Glutamatergic neuron (in vitro differentiated cells): ENCODE measurements around the gene C1orf159. TPM values are rescaled to one million over a fixed set of nuclear protein-coding genes. Genes with fewer than 3 reads are reported as not detected.

Experiments
- DNase-seq: peaks from one replicate; pipeline ENCODE4 v3.0.0; 2022
- H3K27ac Mint-ChIP-seq: one replicate; pipeline ENCODE4 v1.8.0; 2020; ENCODE audit warnings: mild to moderate bottlenecking, mixed read lengths, inconsistent platforms; ENCODE audit not compliant: unreplicated experiment
- H3K27me3 Mint-ChIP-seq: one replicate; pipeline ENCODE4 v1.8.0; 2020; ENCODE audit warnings: mild to moderate bottlenecking, moderate library complexity, mixed read lengths, inconsistent platforms; ENCODE audit not compliant: unreplicated experiment
- H3K36me3 Mint-ChIP-seq: one replicate; pipeline ENCODE4 v1.8.0; 2020; ENCODE audit warnings: mild to moderate bottlenecking, mixed read lengths, inconsistent platforms; ENCODE audit not compliant: unreplicated experiment
- H3K4me1 Mint-ChIP-seq: one replicate; pipeline ENCODE4 v1.8.0; 2020; ENCODE audit warnings: mild to moderate bottlenecking, low read depth, mixed read lengths, inconsistent platforms; ENCODE audit not compliant: unreplicated experiment
- H3K4me3 Mint-ChIP-seq: one replicate; pipeline ENCODE4 v1.8.0; 2020; ENCODE audit warnings: mild to moderate bottlenecking, mixed read lengths, inconsistent platforms; ENCODE audit not compliant: unreplicated experiment
- H3K9me3 Mint-ChIP-seq: one replicate; pipeline ENCODE4 v1.8.0; 2020; ENCODE audit warnings: mild to moderate bottlenecking, moderate library complexity, mixed read lengths, inconsistent platforms; ENCODE audit not compliant: unreplicated experiment
- long read RNA-seq: library from polyadenylated mRNA; unstranded; transcript quantifications from one replicate; pipeline ENCODE4 v2.0.0, GENCODE V29; 2020; ENCODE audit not compliant: unreplicated experiment
- total RNA-seq: library from RNA; stranded (reverse); fragmentation: NEBNext Ultra II Directional; extraction: Animal tissue kit (Norgen Biotek cat#: 25700); gene quantifications from one replicate; pipeline ENCODE4 v1.2.1, GENCODE V29; 2021; ENCODE audit not compliant: unreplicated experiment
- TF ChIP-seq, protein P1 (sequence below): fragments of 200-600 bp; sonication (generic); IDR thresholded peaks from one replicate; pipeline ENCODE4 v1.5.0; 2021; ENCODE audit not compliant: partially characterized antibody, unreplicated experiment

The C1orf159 gene
- 24.5 TPM for total RNA-seq
- long read RNA-seq, partial matches to known transcripts = 1 of 6 reads
- long read RNA-seq, other reads (novel, unspliced or antisense) = 3 of 6 reads

DNA sequence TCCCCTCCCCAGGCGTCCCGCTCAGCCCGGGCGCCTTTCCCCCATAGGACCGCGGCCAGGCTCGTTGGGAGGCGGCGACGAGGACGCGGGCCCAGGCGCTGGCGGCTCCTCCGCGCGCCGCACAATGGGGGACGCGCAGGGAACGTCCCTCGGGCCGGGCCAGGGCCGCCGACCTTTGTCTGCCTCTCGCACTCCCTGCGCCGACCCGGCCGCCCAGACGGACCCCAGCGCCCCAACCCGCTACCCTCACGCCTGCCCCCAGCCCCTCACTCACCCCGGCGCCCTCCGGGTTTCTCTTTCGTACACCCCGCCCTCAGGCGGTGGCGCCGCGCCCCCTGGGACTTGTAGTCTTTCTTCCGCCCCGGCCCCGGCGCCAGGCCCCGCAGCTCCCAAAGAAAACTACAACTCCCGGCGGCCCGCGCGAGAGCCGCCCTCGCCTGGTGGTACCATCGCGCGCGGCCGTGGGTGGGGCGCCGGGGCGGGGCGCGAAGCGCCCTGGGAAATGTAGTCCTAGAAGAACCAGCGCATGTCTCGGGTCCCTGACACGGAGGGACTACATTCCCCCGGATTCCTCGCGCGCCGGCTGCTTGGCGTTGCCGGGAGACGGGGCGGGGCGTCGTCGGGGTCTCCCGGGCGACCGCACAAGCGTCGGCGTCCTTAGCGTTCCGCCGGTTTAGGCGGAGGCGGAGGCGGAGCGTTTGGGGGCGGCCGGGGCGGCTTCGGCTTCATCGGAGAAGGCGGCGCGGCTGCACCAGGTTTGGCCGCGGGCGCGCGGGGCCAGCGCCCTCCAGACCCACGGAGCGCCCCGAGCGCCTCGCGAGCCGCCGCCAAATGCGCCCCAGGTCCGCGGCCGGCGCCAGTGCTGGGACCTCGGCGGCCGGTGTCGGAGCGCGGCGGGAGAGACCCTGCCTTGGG lies at the start of gene C1orf159:
TSS of gene C1orf159 (minus strand) at position 304 of the 915 bp plus-strand sequence. CDS start 24,546 bp downstream, outside the sequence.
- Mint-ChIP-seq H3K4me1 (peaks cover 12% of the 10 kb centered on the region), H3K27me3 (peaks cover 23% of the 10 kb centered on the region), H3K4me3 (peak within 1 kb of the TSS; percentile 83), H3K36me3 (peaks cover 6% of the 10 kb centered on the region), H3K27ac (peak within 1 kb of the TSS; percentile 33), H3K9me3 (peaks cover 16% of the 10 kb centered on the region)
- peak; percentile 99 for DNase-seq
- TF ChIP-seq, protein P1, sequence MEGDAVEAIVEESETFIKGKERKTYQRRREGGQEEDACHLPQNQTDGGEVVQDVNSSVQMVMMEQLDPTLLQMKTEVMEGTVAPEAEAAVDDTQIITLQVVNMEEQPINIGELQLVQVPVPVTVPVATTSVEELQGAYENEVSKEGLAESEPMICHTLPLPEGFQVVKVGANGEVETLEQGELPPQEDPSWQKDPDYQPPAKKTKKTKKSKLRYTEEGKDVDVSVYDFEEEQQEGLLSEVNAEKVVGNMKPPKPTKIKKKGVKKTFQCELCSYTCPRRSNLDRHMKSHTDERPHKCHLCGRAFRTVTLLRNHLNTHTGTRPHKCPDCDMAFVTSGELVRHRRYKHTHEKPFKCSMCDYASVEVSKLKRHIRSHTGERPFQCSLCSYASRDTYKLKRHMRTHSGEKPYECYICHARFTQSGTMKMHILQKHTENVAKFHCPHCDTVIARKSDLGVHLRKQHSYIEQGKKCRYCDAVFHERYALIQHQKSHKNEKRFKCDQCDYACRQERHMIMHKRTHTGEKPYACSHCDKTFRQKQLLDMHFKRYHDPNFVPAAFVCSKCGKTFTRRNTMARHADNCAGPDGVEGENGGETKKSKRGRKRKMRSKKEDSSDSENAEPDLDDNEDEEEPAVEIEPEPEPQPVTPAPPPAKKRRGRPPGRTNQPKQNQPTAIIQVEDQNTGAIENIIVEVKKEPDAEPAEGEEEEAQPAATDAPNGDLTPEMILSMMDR = no peak

DNA sequence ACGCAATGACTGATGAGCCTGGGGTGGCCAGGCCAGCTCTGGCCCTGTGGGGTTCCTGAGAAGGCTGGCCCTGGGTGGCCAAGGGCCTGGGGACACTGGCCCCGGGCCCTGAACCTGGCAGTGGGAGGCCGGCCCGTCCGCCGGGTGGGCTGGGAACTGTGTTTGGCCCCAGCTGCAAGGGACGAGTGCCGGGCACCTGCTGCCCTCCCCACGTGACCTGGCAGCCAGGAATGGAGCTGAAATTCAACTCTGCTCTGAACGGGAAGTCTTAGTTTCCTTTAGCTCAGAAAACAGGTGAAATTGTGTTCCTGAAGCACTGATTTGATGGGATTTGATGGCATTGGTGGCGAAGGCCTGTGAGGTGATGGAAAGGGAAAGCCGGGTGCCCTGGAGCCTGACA lies 49.6 kb upstream of the C1orf159 start:
- Mint-ChIP-seq H3K4me3 (no peak overlapping the region), H3K27me3 (peaks cover 38% of the 10 kb centered on the region), H3K27ac (peak overlapping the region; percentile 82), H3K36me3 (no peaks in the 10 kb centered on the region), H3K9me3 (peaks cover 35% of the 10 kb centered on the region), H3K4me1 (peaks cover 4% of the 10 kb centered on the region)
- DNase-seq = peak; percentile 29
- TF ChIP-seq, protein P1 = no peak

DNA sequence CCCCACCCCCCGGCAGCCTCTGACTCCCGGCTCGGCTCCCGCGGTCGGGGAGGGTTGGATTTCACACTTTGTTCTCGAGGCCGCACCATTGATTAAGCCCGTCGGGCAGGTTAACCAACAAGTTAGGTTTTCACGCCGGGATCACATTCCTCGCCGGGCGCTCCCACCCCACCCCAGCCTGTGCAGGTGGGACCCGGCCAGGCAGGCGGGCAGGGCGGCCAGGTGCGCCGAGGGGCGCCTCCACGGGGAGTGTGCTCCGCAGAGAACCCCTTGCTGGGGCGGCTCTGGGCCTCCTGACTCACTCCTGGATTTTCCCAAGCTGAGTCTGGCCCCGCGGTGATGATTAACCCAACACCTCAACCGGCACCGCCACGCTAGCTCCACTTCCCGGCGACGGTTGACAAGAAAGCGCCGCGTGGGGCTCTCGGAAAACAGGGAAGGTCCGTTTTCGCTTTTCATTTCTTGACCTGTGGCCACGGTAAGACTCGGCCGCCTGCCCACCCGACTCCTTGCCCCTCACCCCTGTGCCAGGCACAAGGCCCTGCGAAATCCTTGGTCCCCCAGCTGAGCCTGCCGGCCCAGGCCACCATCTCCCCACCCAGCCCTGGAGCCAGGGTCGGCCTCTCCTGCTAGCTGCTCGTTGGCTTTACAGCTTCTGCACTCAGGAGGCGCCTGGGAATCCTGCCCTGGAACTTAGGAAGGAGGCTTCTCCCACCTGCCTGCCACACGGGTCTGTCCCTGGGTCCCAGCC lies 49.0 kb upstream of the C1orf159 start:
- Mint-ChIP-seq H3K4me3 (no peak overlapping the region), H3K36me3 (no peaks in the 10 kb centered on the region), H3K9me3 (peaks cover 36% of the 10 kb centered on the region), H3K27me3 (peaks cover 39% of the 10 kb centered on the region), H3K4me1 (peaks cover 4% of the 10 kb centered on the region), H3K27ac (no peak overlapping the region)
- TF ChIP-seq, protein P1 = no peak
- DNase-seq = peak; percentile 43

DNA sequence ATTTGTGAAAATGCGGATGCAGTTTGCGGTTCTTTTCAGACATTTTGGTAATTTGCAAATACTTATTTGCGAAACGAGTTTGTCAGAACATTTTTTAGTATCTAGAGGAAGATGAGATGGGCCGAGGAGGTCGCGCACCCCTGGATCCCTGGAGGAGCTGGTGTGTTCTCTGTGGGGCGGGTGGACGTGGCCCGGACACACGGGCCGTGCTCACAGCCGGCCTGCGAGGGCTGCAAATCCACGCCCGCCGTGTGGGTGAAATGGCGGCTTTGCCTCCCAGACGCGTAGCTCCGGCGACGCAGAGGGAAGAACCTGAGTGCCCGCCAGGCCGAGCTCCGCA lies 48.4 kb upstream of the C1orf159 start:
- Mint-ChIP-seq H3K27ac (no peak overlapping the region), H3K4me3 (peak overlapping the region; percentile 70)

More for the DNA sequence above, 48.4 kb upstream of the C1orf159 start:
- H3K4me1 Mint-ChIP-seq = peaks cover 4% of the 10 kb centered on the region
- H3K36me3 Mint-ChIP-seq = no peaks in the 10 kb centered on the region
- TF ChIP-seq, protein P1 = no peak
- H3K9me3 Mint-ChIP-seq = peaks cover 39% of the 10 kb centered on the region
- no peak for DNase-seq
- peaks cover 40% of the 10 kb centered on the region for H3K27me3 Mint-ChIP-seq
